NCI-H446 treated with DMSO at 0.1 percent for 48 hours (cell line): ENCODE data around the gene SLC7A4.
A peak's percentile ranks its signal among the peaks of the same experiment; 100 is the strongest.

Experiments used
- DNase-seq: peaks from one replicate; lab custom pipeline; 2025; lab: John Stamatoyannopoulos, UW

Gene SLC7A4

DNA sequence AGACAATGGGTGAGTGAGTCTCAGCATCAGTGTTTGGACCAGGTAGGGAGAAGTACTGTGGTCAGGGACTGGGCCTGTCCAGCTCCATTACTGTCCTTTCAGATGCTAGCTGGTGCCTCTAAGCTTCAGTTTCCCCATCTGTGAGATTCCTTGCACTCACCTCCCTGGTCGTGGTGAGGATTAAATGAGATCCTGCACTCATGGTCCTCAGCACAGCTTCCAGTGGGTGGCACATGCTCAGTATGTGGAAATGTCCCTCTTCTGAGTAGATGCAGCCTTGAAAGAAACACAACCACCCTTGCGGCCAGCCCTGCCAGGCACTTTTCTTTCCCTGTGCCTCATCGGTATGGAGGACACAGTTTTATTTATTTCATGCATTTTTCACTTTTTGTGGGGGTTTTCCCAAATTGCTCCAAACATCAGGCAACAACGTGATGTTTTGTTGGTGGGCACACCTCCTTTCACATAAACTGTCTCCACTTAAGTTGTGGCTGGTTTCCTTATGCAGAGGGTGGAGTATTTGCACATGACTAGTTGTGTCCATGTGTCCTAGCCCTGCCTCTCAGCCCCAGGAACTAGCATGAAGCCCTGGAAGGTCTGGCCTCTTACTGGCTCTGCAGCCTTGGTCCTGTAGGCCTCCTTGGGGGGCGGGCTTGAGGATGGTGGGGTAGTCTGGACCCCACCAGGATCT, 49.1 kb downstream of the SLC7A4 start:
- DNase-seq, result no peak

DNA sequence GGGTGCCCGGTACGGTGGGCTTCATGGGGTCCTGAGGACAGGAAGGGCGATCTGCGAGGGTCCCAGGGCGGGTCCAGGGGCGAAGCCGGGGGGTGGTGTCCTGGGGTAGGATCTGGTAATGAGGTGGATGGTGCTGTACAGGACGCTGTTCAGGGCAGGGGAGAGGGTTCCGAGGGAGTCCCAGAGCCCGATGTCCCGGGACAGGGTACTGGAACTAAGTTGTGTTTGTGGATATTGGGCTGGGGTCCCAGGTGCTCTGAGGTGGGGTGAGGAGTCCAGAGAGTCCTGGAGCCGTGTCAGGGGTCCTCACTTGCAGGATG, 49.8 kb downstream of the SLC7A4 start:
- no peak for DNase-seq

DNA sequence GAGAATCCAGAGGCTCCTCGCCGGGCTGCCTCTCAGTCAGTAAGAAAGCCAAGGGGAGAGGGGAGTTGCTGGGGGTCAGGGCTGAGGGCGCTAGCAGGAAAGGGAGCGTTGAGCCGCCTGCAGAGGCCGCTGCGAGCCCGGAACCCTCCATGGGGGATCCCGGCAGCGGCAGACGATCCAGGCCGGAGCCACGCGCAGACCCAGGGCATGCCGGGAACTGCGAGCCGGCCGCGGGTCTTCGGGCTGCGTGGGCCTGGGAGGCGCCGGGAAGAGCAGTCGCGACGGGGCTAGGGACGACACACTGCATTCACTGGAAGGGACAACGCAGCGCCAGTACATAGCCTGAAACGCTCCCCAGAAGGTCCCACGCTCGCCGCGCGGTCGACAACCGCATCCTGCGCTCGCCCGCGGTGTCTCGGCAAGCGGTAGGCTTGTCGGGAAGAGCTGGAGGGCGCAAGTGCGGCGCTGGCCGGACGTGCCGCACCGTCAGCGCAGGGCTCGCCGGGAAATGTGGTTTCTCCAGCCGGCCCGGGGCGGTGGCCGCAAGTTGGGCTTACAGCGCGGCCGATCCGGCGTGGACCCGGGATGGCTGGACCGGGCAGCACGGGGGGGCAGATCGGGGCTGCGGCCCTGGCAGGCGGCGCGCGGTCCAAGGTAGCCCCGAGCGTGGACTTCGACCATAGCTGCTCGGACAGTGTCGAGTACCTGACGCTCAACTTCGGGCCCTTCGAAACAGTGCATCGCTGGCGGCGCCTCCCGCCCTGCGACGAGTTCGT, 50.4 kb downstream of the SLC7A4 start, which contains the start of gene LZTR1:
TSS of gene LZTR1 (plus strand) at position 511 of the 776 bp plus-strand sequence. CDS start at position 586, 75 bp downstream.
- peak; percentile 61 for DNase-seq

DNA sequence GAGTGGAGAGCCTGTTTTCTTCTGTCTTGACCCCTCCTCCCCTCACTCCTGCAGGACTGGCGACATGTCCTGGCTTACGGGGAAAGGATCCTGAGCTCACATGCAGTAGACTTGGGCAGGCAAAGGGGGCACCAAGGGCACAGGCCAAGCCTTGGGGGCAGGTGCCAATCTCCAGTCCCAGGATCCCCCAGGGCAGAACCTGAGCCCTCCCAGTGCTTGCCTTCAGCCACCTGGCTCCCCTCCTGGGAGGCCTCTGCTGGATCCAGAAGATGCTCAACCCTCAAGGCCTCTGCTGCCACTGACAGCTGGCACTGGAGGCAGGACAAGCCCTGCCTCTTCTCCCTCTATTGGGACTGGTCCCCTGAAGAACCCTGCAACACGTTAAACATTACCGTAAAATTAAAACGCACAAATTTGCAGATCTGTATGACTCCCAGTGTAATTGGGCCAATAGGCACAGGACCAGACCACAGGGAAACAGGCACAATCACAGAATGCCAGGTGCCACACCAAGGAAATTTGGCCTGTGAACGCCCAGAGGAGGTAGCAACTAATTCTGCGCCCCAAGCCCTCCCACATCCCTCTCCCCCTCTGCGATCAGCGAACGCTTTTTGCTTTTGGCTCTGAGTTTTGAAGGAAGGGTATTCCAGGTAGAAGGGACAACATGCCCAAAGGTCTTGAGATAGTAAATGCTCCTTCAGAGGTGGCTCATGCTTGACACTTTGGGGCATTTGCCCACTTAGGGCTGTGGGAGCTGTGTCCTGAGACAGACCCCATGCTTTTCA, 51.2 kb downstream of the SLC7A4 start:
- no peak for DNase-seq

DNA sequence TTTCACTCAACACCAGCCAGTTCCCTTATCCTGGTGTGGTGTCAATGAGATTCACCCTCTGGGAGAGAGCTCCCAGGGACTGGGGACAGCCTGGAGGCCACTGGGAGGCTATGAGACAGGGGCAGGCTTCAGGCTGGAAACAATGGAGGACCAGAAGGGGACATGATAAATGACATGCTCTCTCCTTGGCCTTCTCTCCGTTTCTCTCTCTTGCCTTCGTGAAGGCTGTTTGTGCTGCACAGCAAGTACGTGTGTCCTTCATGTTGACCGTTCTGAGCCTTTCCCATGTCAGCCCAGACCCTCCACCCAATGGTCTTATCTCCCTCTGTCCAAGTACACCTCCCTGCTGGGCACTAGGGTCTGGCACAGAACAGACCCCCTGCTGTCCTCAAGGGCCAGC, 51.8 kb downstream of the SLC7A4 start:
- no peak for DNase-seq

DNA sequence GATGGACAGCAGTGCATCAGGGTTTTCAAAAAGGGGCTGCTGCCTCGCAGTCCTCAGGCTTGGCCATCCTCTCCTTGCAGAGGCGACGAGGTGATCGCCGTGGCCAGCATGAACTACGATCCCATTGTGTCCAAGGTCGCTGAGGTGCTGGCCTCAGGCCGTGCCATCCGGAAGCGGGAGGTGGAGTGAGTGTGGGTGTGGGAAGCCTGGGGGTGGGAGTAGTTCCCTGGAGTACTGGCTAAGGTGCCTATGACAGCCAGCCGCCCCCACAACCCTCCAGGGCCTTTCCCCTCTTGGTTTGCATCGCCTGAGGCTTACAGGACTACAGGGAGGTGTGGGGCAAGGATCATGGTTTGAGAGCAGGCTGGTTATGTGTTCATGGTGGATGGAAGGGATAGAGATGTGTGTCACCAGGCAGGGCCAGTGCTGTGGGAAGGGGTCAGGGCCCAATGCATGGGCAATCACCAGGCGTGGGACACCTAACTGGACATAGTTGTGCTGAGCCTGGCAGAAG, 52.4 kb downstream of the SLC7A4 start:
- DNase-seq, result no peak

DNA sequence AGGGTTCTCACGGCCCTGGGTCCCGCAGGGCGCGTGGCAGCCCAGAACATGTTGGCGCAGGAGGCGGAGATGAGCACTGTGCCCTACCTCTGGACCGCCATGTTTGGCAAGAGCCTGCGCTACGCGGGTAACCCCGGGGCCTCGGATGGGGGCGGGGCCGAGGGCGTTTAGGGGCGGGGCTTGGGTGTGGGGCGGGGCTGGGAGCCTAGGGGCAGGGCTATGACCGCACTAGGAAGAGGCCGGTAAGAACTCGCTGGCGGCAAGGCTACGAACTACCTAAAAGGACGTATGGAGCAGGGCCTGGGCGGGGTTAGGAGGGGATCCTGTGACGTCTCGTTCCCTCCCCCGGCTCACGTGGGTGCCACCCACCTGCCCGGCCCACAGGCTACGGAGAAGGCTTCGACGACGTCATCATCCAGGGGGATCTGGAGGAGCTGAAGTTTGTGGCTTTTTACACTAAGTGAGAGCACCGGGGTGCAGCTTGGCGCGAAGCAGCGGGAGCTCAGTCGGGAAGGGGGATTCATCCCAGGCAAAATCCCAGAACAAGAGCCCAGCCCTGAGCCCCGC, 53.0 kb downstream of the SLC7A4 start:
- no peak for DNase-seq
